Activated naive CD8-positive, alpha-beta T cell treated with anti-CD3 and anti-CD28 coated beads, Interleukin-2, amount 10 ng/mL, durations not matched to agents 7 days and 5 days (primary cell): Measurements from ENCODE around the gene NDST1. TPM values are rescaled to one million over a fixed set of nuclear protein-coding genes. Genes with fewer than 3 reads are reported as not detected.

Experiments
- ATAC-seq: fragments of 150-1000 bp; cut with Tn5 transposase; one replicate; pipeline ENCODE4 v1.10.0; 2021; ENCODE audit warnings: low read depth, moderate library complexity
- POLR2A ChIA-PET: fragments of 350-600 bp; sonication (Branson Sonifier 250); formaldehyde crosslinking; loops from one replicate; lab custom pipeline; 2021; ENCODE audit warnings: antibody characterized with exemption; lab: Charles Lee
- DNase-seq: peaks from one replicate; pipeline ENCODE4 v3.0.0; 2021
- H3K27ac Mint-ChIP-seq: one replicate; pipeline ENCODE4 v1.8.0; 2022; ENCODE audit warnings: mild to moderate bottlenecking, mixed read lengths
- H3K27me3 Mint-ChIP-seq: one replicate; pipeline ENCODE4 v1.8.0; 2022; ENCODE audit warnings: mild to moderate bottlenecking, moderate library complexity, mixed read lengths
- H3K36me3 Mint-ChIP-seq: one replicate; pipeline ENCODE4 v1.8.0; 2021; ENCODE audit warnings: mild to moderate bottlenecking, mixed read lengths
- H3K4me1 Mint-ChIP-seq: one replicate; pipeline ENCODE4 v1.8.0; 2021; ENCODE audit warnings: mixed read lengths
- H3K4me3 Mint-ChIP-seq: one replicate; pipeline ENCODE4 v1.8.0; 2022; ENCODE audit warnings: mild to moderate bottlenecking, moderate library complexity, mixed read lengths
- H3K9me3 Mint-ChIP-seq: one replicate; pipeline ENCODE4 v1.8.0; 2021; ENCODE audit warnings: mixed read lengths
- total RNA-seq, 2 experiments: library from RNA; stranded (reverse); gene quantifications; one replicate each; pipeline ENCODE4 v1.2.3, GENCODE V29; 2021

Gene NDST1
- total RNA-seq, 2 experiments from 2014 or later, result 1.0 to 1.9 TPM

DNA sequence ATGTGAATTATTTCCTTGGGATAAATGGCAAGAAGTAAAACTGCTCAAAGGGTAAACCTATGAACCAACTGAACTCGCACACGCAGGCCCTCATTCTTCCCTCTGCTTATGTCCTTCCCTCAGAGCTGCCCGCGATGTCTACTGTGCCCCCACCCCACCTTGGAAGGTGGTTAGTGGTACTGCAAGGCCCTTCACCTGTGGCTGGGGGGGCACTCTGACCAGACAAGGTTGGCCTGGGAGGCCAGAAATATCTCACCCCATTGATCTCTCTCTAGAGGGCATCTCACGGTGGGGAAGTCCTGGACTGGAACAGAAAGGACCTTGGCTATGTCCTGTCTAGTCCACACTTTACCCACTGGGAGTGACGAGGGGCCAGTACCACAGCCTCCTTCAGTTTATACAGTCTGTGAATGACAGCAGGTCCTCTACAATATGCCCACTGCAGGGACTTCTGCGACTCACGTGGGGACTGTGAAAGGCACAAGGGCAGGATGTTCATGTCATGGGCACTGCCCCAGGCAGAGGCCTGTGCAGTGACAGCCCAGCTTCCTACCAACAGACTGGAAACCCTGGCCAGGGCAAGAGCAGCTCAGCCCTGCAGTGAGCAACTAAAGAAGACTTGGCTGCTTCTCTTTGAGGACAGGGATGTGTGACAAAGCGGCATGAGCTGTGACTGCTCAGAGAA is 75.8 kb downstream of the NDST1 start:
- H3K4me3 Mint-ChIP-seq, result no peak overlapping the region
- POLR2A ChIA-PET, result interaction anchor here (0.6 kb wide), 2 partner anchors 51 to 200 kb away, joined by 4 to 5 read pairs; no protein-coding TSS in a partner anchor

DNA sequence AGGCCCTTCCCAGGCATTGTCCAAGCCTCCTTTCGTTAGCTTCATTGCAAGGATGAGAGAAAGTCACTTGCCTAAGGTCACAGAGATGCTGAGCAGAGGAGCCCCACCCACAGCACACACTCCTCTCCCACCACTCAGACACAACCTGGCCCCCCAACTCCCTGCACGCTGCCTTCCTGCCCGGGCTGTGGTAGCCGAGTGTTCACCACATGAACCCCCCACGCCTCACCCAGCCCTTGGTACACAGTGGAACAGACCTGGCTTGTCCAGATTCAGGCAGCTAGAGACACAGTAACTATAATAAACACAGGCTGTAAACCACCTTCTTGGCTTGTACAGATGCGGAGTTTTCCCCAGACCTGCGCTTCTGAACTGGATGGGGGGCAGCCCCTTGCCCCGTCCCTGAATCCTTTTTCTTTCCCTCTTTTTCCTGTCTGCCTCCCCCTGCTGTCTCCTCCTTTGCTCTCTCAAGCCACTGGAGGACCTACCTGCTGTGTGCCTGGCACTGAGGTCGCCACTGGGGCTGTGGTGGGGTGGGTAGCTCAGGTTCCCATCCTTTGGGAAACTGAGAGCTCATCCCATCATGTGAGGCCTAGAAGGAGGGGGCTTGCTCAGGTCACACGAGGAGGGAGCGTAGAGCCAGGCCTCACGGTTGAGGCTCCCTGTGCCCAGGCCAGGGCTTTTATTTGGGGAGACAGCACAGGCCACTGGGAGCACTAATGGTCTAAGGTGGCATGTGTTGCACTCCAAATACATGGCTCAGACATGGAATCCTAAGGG is 76.8 kb downstream of the NDST1 start:
- H3K4me3 Mint-ChIP-seq, result no peak overlapping the region

More for the DNA sequence above, 75.8 kb downstream of the NDST1 start:
- H3K27ac Mint-ChIP-seq, result no peak overlapping the region
- no peaks in the 10 kb centered on the region for H3K36me3 Mint-ChIP-seq
- ATAC-seq (no peak), DNase-seq (no peak)
- no peaks in the 10 kb centered on the region for H3K9me3 Mint-ChIP-seq
- H3K27me3 Mint-ChIP-seq, result peaks cover 23% of the 10 kb centered on the region
- no peaks in the 10 kb centered on the region for H3K4me1 Mint-ChIP-seq

DNA sequence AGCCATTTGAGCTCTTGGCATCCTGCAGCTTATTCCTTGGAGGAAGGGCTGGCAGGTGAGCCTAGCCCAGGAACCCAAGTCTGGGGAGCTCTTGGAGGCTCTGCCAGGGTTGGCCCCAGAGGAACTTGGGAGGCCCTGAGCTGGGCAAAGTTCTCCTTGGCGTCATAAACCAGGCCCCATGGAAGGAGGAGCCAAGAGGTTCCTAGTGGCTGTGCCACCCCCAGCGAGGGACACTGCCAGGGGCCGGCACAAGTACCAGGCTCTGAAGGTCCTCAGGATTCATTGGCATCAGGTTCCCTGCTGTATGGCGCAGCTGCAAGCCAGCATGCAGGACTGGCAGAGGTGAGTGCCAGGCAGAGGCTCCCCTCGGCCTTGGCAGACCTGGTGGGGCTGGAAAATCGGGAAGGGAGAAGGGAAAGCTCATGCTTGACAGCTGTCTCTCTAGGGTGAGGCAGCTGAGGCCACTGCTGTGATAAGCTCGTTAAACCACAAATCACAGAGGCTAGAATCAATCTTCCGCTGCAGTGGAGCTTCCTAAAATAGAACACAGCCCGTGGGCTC is 77.9 kb downstream of the NDST1 start:
- DNase-seq, result peak; percentile 23
- Mint-ChIP-seq H3K4me1 (no peaks in the 10 kb centered on the region), H3K27ac (no peak overlapping the region), H3K9me3 (no peaks in the 10 kb centered on the region), H3K27me3 (peaks cover 22% of the 10 kb centered on the region), H3K36me3 (no peaks in the 10 kb centered on the region), H3K4me3 (no peak overlapping the region)
- ATAC-seq, result no peak
- POLR2A ChIA-PET, result no interaction called here

More for the DNA sequence above, 76.8 kb downstream of the NDST1 start:
- no peaks in the 10 kb centered on the region for H3K36me3 Mint-ChIP-seq
- ATAC-seq (no peak), DNase-seq (no peak)
- H3K27me3 Mint-ChIP-seq, result peaks cover 23% of the 10 kb centered on the region
- H3K9me3 Mint-ChIP-seq, result no peaks in the 10 kb centered on the region
- POLR2A ChIA-PET, result no interaction called here
- H3K4me1 Mint-ChIP-seq, result no peaks in the 10 kb centered on the region
- no peak overlapping the region for H3K27ac Mint-ChIP-seq

DNA sequence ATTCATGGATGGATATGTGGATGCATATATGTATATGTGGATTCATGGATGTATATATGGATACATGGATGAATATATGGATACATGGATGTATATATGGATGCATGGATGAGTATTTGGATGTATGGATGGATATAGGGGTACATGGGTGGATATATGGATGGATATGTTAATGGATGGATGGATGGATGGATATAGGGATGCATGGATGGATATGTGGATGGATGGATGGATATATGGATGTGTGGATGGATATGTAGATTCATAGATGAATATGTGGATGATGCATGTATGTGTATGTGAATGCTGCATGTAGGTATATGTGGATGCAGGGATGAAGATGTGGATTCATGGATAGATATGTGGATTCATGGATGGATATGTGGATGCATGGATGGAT is 79.1 kb downstream of the NDST1 start:
- Mint-ChIP-seq H3K4me1 (no peaks in the 10 kb centered on the region), H3K4me3 (no peak overlapping the region), H3K9me3 (no peaks in the 10 kb centered on the region), H3K27ac (no peak overlapping the region), H3K36me3 (no peaks in the 10 kb centered on the region), H3K27me3 (peaks cover 10% of the 10 kb centered on the region)
- no peak for ATAC-seq
- POLR2A ChIA-PET, result no interaction called here
- no peak for DNase-seq

DNA sequence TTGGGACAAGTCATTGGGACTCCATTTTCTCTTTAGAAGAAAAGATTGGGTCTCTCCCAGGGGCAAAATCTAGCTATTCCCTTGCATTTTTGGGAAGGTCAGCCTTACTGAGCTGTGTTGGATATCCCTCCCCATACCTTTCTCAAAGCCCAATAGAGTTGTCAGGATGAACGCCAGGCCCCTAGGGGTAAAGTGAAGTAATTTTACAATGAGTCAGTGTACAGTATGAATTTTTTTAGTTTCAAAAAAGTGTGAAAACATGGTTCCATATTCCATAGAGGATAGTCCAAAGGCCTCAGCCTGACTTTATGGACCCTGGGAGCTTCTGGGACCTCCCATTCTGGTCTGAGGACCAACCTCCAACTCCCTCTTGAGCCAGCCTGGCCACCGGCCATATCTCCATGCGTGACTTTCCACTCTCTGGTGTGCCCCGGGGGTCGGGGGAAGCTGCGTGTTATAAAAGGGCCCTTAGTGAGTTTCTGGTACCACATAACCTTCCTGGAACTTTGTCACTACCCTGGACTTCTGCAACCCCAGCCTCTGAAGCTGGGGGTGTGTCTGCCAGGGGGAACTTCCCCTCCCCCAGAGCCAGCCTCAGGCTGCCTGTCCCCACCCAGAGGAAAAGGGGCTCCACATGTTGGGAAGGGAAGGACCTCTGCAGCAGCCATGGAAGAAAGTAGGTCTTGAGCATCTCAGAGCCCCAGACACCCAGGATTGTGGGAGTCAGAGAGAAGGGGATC is 80.1 kb downstream of the NDST1 start:
- POLR2A ChIA-PET, result no interaction called here
- DNase-seq, result peak; percentile 10
- H3K27ac Mint-ChIP-seq, result no peak overlapping the region
- H3K4me3 Mint-ChIP-seq, result no peak overlapping the region
- no peaks in the 10 kb centered on the region for H3K4me1 Mint-ChIP-seq
- ATAC-seq, result no peak
- no peaks in the 10 kb centered on the region for H3K36me3 Mint-ChIP-seq
- peaks cover 6% of the 10 kb centered on the region for H3K27me3 Mint-ChIP-seq
- H3K9me3 Mint-ChIP-seq, result no peaks in the 10 kb centered on the region

DNA sequence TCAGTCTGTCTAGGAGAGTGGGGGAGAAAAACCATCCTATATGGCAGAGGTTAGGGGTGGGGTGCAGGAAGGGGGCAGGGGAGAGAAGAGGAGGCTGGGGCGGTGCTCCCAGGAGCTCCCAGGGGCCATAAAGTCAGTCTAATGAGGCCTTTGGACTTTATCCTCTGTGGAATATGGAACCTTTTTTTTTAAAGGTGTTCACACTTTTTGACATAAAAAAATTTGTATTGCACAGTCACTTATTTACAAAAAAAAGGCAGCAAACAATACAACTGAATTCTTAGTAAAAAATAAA is 80.6 kb downstream of the NDST1 start:
- POLR2A ChIA-PET, result no interaction called here
- no peak for ATAC-seq
- H3K4me3 Mint-ChIP-seq, result no peak overlapping the region

DNA sequence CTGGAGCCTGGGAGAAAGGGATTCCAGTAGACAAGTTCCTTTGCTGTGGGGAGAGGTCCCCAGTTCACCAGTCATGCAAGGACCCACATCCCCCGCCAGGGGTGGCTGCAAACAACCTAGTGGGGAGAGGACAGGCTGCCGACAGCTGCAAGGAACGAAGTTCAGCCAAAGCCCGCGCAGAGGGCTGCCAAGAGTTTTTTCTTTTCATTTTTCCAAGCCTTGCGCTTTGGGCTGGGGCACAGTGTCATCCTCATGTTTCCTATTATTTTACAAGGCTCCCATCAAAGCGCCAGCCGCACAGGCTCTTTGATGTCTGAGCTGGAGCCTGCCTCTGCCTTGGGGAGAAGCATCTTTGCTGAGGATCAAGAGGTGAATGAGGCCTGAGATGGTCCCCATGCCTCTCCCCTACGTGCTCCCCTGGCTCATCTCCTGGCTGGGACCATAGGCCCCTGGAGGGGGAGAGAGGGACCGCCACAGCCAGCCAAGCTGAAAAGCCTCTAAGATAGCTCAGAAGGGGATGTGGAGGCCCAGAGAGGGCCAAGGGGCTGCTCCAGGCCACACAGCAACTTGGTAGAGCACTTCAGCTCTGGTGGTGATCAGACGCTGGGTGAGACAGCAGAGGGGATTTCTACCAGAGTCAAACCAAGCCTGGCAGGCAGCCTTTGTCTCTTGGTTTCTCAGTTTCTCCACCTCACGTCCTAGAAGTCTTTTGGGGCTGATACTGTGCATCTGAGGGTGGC is 82.1 kb downstream of the NDST1 start:
- no peak overlapping the region for H3K27ac Mint-ChIP-seq
- no peaks in the 10 kb centered on the region for H3K36me3 Mint-ChIP-seq
- ATAC-seq, result no peak
- H3K4me3 Mint-ChIP-seq, result no peak overlapping the region
- H3K27me3 Mint-ChIP-seq, result no peaks in the 10 kb centered on the region
- H3K4me1 Mint-ChIP-seq, result no peaks in the 10 kb centered on the region
- no peak for DNase-seq
- no peaks in the 10 kb centered on the region for H3K9me3 Mint-ChIP-seq
- POLR2A ChIA-PET, result no interaction called here

More for the DNA sequence above, 80.6 kb downstream of the NDST1 start:
- H3K36me3 Mint-ChIP-seq, result no peaks in the 10 kb centered on the region
- no peaks in the 10 kb centered on the region for H3K9me3 Mint-ChIP-seq
- no peaks in the 10 kb centered on the region for H3K4me1 Mint-ChIP-seq
- DNase-seq, result no peak
- H3K27me3 Mint-ChIP-seq, result peaks cover under 1% of the 10 kb centered on the region
- no peak overlapping the region for H3K27ac Mint-ChIP-seq

DNA sequence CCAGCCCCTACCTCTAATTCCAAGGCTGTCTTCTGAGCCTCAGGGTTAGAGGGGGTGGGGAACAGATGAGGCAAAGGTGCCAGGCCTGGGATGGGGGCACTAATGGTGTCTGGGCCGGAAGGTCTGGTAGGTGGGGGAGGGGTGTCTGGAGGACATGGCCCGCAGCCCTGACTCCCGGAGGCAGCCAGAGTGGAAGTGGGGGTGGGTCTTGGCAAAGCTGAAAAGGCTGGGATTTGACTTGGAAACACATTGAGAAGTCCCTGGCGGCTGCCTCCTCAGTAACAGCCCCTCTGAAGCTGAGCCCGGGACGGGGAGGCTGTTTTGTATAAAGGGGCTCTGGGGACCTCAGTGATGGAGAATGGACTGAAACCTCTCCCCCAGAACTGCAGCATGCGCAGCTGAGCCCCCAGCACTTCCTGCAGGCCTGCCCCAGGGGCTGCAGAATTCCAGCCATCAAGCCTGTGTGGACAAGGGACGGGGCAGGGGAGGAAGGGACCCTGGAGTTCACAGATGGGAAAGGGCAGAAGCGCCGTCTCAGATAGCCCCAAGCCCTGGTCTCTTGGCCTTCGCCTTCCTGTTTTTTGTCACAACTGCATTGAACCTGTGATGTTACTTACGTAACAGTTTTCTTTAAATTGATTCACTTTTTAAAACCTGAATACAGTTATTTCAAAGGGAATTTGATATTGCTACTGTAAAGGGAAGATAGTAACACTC is 83.2 kb downstream of the NDST1 start:
- no peak overlapping the region for H3K27ac Mint-ChIP-seq
- no peak overlapping the region for H3K4me3 Mint-ChIP-seq
- no peaks in the 10 kb centered on the region for H3K9me3 Mint-ChIP-seq
- no peaks in the 10 kb centered on the region for H3K36me3 Mint-ChIP-seq
- no peaks in the 10 kb centered on the region for H3K4me1 Mint-ChIP-seq
- H3K27me3 Mint-ChIP-seq, result no peaks in the 10 kb centered on the region
- POLR2A ChIA-PET, result no interaction called here
- ATAC-seq, result no peak
- no peak for DNase-seq

DNA sequence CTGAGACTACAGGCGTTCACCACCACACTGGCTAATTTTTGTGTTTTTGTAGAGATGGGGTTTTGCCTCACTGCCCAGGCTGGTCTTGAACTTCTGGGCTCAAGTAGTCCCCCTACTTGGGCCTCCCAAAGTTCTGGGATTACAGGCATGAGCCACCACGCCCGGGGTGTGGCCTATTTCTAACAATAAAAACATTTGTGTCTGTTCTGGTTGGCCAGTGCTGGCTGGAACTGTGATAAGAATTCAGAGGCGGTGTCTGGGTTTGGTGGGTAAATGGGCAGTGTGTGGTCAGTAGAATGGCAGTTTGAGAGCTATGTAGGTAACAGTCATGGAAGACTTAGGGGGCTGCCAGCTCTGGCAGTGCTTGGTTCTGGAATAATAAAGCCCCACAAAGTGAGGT is 85.7 kb downstream of the NDST1 start:
- POLR2A ChIA-PET, result no interaction called here
- no peaks in the 10 kb centered on the region for H3K27me3 Mint-ChIP-seq
- no peaks in the 10 kb centered on the region for H3K36me3 Mint-ChIP-seq
- DNase-seq (no peak), ATAC-seq (no peak)
- H3K9me3 Mint-ChIP-seq, result no peaks in the 10 kb centered on the region
- no peaks in the 10 kb centered on the region for H3K4me1 Mint-ChIP-seq
- no peak overlapping the region for H3K4me3 Mint-ChIP-seq
- H3K27ac Mint-ChIP-seq, result no peak overlapping the region

DNA sequence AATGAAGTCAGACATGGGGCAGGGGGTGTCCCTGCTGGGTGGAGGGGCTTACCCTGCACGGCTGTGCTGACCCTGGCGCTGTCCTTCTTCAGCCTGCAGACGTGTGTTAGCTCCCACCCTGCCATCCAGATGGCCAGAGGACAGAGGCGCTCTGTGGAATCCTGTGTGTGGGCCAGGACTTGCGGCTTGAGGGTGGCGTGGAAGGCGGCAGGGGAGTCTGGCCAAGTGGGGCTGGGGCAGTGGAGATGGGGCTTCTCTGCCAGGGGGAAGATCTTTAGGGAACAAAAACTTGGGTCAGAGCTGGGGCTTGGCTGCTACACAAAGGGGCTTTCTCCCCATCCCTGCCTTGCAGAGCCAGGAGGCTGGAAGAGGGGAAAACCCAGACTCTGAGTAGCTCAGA is 86.1 kb downstream of the NDST1 start:
- no peak overlapping the region for H3K27ac Mint-ChIP-seq
- H3K4me1 Mint-ChIP-seq, result no peaks in the 10 kb centered on the region
- ATAC-seq (no peak), DNase-seq (no peak)
- no peaks in the 10 kb centered on the region for H3K9me3 Mint-ChIP-seq
- no peaks in the 10 kb centered on the region for H3K27me3 Mint-ChIP-seq
- no peaks in the 10 kb centered on the region for H3K36me3 Mint-ChIP-seq
- POLR2A ChIA-PET, result no interaction called here
- H3K4me3 Mint-ChIP-seq, result no peak overlapping the region

DNA sequence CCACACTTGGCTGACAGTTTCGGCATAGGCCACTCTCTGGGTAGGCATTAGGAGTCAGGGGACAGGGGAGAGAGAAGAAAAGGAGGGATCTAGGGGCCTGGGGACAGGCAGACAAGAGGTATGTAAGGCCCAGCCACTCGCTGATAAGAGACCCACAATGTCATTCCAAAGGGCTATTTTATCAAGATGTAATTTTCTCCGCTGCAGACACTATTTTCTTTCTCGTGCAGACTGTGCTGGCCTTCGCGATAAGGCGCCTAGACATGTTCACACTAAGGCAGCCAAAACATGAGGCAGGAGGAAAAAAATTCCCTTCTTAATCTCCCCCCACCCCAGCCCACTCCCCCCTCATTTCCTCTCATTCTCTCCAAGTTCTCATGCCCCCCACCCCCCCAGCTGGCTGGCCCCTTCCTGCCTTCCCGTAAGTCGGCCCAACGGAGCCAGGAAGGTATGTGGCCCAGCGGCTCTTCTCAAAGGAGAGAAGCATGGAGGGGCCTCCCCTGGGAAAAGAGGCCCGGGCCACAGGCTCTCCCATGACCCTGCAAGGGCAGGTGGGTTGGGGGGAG is 87.6 kb downstream of the NDST1 start:
- POLR2A ChIA-PET, result no interaction called here
- Mint-ChIP-seq H3K27ac (no peak overlapping the region), H3K27me3 (no peaks in the 10 kb centered on the region), H3K9me3 (no peaks in the 10 kb centered on the region), H3K36me3 (no peaks in the 10 kb centered on the region), H3K4me3 (no peak overlapping the region), H3K4me1 (no peaks in the 10 kb centered on the region)
- DNase-seq (no peak), ATAC-seq (no peak)

DNA sequence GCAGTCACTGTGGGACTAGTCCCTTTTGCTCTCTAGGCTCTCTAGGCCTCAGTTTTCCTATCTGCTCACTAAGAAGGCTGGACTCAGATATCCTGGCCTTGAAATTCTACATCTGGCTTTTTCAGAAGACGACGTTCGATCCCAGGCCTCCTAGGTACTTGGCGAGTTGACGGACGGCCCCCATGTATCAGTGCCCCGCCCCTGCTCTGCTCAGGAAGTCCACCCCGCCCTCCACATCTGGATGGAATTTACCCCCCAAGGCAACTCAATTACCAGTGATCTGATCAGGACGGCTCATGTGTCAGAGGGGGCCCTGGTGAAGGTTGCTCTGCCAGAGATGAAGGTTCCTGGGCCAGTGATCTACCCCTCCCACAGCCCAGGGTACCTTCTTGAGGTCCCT is 88.4 kb downstream of the NDST1 start:
- Mint-ChIP-seq H3K4me3 (no peak overlapping the region), H3K36me3 (no peaks in the 10 kb centered on the region), H3K27ac (no peak overlapping the region), H3K9me3 (no peaks in the 10 kb centered on the region), H3K27me3 (no peaks in the 10 kb centered on the region), H3K4me1 (no peaks in the 10 kb centered on the region)
- ATAC-seq (no peak), DNase-seq (no peak)
- POLR2A ChIA-PET, result no interaction called here
